Natural killer cell (primary cell): ENCODE data around the gene ANXA5. TPM values are rescaled to one million over a fixed set of nuclear protein-coding genes. Genes with fewer than 3 reads are reported as not detected.

ENCODE experiments used
- ATAC-seq, 3 donors: fragments of 150-1000 bp in 2 of 3; fragments of 200-7000 bp in 1 of 3; cut with Tn5 transposase; 1 replicate in 1 of 3; 2 replicates in 2 of 3; pipeline ENCODE4 v1.10.0; 2021; ENCODE audit warnings: mild to moderate bottlenecking in 2 of 3, moderate library complexity in 2 of 3
- DNase-seq, 2 donors: peaks; one replicate each; pipeline versions ENCODE4 v3.0.0 to v3.0.0-alpha.2; 2013 to 2021; ENCODE audit warnings: mixed read lengths in 1 of 2
- H3K27ac ChIP-seq: one replicate; pipeline ENCODE4 v1.5.1; 2013; ENCODE audit warnings: mild to moderate bottlenecking, low read length
- H3K27me3 ChIP-seq: one replicate; pipeline ENCODE4 v1.6.1; 2013; ENCODE audit warnings: low read length; ENCODE audit not compliant: control insufficient read depth, insufficient read depth
- H3K36me3 ChIP-seq: one replicate; pipeline ENCODE4 v1.6.1; 2013; ENCODE audit warnings: low read length; ENCODE audit not compliant: control insufficient read depth, insufficient read depth
- H3K4me1 ChIP-seq: one replicate; pipeline ENCODE4 v1.6.1; 2013; ENCODE audit warnings: low read length; ENCODE audit not compliant: control insufficient read depth, insufficient read depth
- H3K4me3 ChIP-seq: one replicate; pipeline ENCODE4 v1.5.1; 2013; ENCODE audit warnings: low read length
- H3K9me3 ChIP-seq: one replicate; pipeline ENCODE4 v1.6.1; 2013; ENCODE audit warnings: low read length; ENCODE audit not compliant: control insufficient read depth, insufficient read depth
- H3K27ac Mint-ChIP-seq, 2 donors: one replicate each; pipeline ENCODE4 v1.8.0; 2022; ENCODE audit warnings: mild to moderate bottlenecking in 2 of 2, mixed read lengths in 2 of 2, moderate library complexity in 1 of 2
- H3K27me3 Mint-ChIP-seq, 2 donors: one replicate each; pipeline ENCODE4 v1.8.0; 2022; ENCODE audit warnings: low read depth in 2 of 2, mixed read lengths in 2 of 2
- H3K36me3 Mint-ChIP-seq: one replicate; pipeline ENCODE4 v1.8.0; 2022; ENCODE audit warnings: mixed read lengths
- H3K4me1 Mint-ChIP-seq, 2 donors: one replicate each; pipeline ENCODE4 v1.8.0; 2022; ENCODE audit warnings: mixed read lengths in 2 of 2
- H3K4me3 Mint-ChIP-seq: one replicate; pipeline ENCODE4 v1.8.0; 2022; ENCODE audit warnings: mild to moderate bottlenecking, moderate library complexity, mixed read lengths
- H3K9me3 Mint-ChIP-seq, 2 donors: one replicate each; pipeline ENCODE4 v1.8.0; 2022; ENCODE audit warnings: mixed read lengths in 2 of 2
- WGBS: methylation state at CpG from one replicate; pipeline ENCODE4 v1.1.7; 2013; ENCODE audit warnings: missing lambda C conversion rate; ENCODE audit not compliant: insufficient coverage; 5-methylcytosine and 5-hydroxymethylcytosine counted together
- intact Hi-C: fragments of 100-400 bp; cut with micrococcal nuclease; formaldehyde crosslinking; loops from one replicate; pipeline ENCODE4 v1.14.2; 2022
- total RNA-seq, 4 donors: library from RNA; stranded (reverse); fragments of 120-200 nt in 1 of 4; gene quantifications; one replicate each; pipeline versions ENCODE4 v1.2.3 to v1.2.4, GENCODE V29; 2013 to 2022
- TF ChIP-seq, protein P1 (sequence below): fragments of 200-600 bp; IDR thresholded peaks from one replicate; pipeline ENCODE4 v1.8.0; 2022; ENCODE audit warnings: antibody characterized with exemption

Gene ANXA5
- 10 to 100 TPM; 24.9 to 74.4 (median 33.1) TPM for total RNA-seq
- 69.7 TPM for total RNA-seq (2013)

DNA sequence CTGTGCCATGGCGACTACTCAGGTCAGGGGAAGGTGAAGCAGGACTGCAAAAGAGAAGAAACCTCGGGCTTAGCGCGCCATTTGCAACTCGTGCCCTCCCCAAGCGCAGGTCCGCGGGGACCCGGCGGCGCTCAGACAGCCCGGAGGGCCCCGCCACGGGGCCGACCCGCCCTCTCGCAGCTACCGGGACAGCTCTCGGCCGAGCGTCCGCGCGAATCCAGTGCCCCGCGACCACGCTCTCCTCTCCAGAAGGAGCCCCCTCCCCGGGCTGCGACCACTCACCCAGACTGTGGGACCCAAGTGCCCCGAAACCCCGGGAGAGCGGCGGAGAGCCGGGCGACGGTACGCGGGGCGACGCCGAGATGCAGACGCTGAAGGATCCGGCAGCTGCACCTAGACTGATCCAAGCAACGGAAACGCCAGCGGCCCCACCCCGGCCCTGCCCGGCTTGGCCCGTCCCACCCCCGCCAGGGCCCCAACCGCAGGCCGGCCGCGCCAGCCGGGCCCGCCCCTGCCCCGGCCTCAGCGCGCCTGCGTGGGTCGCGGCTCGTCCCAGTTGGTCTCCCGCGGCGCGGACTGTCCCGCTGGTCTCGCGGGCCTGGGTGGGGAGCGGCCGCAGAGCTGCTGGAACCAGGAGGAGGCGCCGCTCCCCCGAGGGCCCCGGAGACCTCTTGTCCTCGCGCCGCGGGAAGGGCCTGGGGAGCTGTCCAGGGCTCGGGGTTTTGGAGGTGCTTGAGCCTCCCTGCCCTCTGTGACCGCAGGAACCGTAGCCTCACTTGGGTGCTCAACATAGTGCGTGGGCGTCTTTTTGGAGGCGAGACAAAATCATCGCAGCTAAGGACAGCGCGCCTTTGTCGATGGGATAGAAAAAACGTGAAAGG is at the start of gene ANXA5:
ANXA5 (minus strand) TSS at position 400 of the 881 bp plus-strand sequence; CDS start at position 9, 391 bp downstream.
- no peaks in the 10 kb centered on the region for H3K9me3 Mint-ChIP-seq
- Histone ChIP-seq H3K4me1 (peaks cover 12% of the 10 kb centered on the region), H3K9me3 (no peaks in the 10 kb centered on the region), H3K4me3 (peak within 1 kb of the TSS; percentile 75), H3K27me3 (peaks cover 3% of the 10 kb centered on the region), H3K36me3 (no peaks in the 10 kb centered on the region), H3K27ac (peak within 1 kb of the TSS; percentile 64)
- H3K4me3 Mint-ChIP-seq: peak within 1 kb of the TSS; percentile 97
- peaks cover 27 to 31% of the 10 kb centered on the region in 2 donors for H3K4me1 Mint-ChIP-seq
- TF ChIP-seq, protein P1, sequence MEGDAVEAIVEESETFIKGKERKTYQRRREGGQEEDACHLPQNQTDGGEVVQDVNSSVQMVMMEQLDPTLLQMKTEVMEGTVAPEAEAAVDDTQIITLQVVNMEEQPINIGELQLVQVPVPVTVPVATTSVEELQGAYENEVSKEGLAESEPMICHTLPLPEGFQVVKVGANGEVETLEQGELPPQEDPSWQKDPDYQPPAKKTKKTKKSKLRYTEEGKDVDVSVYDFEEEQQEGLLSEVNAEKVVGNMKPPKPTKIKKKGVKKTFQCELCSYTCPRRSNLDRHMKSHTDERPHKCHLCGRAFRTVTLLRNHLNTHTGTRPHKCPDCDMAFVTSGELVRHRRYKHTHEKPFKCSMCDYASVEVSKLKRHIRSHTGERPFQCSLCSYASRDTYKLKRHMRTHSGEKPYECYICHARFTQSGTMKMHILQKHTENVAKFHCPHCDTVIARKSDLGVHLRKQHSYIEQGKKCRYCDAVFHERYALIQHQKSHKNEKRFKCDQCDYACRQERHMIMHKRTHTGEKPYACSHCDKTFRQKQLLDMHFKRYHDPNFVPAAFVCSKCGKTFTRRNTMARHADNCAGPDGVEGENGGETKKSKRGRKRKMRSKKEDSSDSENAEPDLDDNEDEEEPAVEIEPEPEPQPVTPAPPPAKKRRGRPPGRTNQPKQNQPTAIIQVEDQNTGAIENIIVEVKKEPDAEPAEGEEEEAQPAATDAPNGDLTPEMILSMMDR: no peak
- WGBS: under 1% methylated on average over 91 of the region's 91 CpGs
- peak; percentile 74 to 91 (median 75) for ATAC-seq
- H3K27ac Mint-ChIP-seq: peak within 1 kb of the TSS; percentile 71 to 92
- DNase-seq: peak; percentile 54 to 76
- peaks cover 44 to 46% of the 10 kb centered on the region in 2 donors for H3K27me3 Mint-ChIP-seq
- intact Hi-C loops: loop anchor here (1.0 to 5.0 kb wide), 2 partner anchors 9 to 105 kb away; partner anchors contain the start of gene EXOSC9
- peaks cover 9% of the 10 kb centered on the region for H3K36me3 Mint-ChIP-seq

- no peaks in the 10 kb centered on the region for H3K9me3 ChIP-seq
- H3K36me3 ChIP-seq: no peaks in the 10 kb centered on the region
- peaks cover 0 to 13% of the 10 kb centered on the region in 2 donors for H3K27me3 Mint-ChIP-seq
Observed at GRCh38 chr4:121742794-121743193, 46.0 kb upstream of the ANXA5 start.

GRCh38 chr4:121741751-121742150 is 45.0 kb upstream of the ANXA5 start:
- no peaks in the 10 kb centered on the region for H3K4me1 Mint-ChIP-seq
- Histone ChIP-seq H3K27ac (no peak overlapping the region), H3K27me3 (no peaks in the 10 kb centered on the region), H3K36me3 (no peaks in the 10 kb centered on the region), H3K9me3 (no peaks in the 10 kb centered on the region), H3K4me3 (no peak overlapping the region), H3K4me1 (no peaks in the 10 kb centered on the region)
- ATAC-seq (no peak), DNase-seq (no peak)
- intact Hi-C loops: no loop called here
- peaks cover 2 to 10% of the 10 kb centered on the region in 2 donors for H3K27me3 Mint-ChIP-seq
- TF ChIP-seq, protein P1: no peak
- no peaks in the 10 kb centered on the region for H3K9me3 Mint-ChIP-seq
- no peak overlapping the region for H3K27ac Mint-ChIP-seq
- no peak overlapping the region for H3K4me3 Mint-ChIP-seq
- 80% methylated on average over 3 of the region's 7 CpGs for WGBS
- no peaks in the 10 kb centered on the region for H3K36me3 Mint-ChIP-seq

More at GRCh38 chr4:121742794-121743193, 46.0 kb upstream of the ANXA5 start:
- Histone ChIP-seq H3K27me3 (peaks cover 4% of the 10 kb centered on the region), H3K4me3 (no peak overlapping the region), H3K27ac (no peak overlapping the region), H3K4me1 (no peaks in the 10 kb centered on the region)
- ATAC-seq (no peak), DNase-seq (no peak)
- no peak overlapping the region for H3K4me3 Mint-ChIP-seq
- H3K4me1 Mint-ChIP-seq: no peaks in the 10 kb centered on the region
- 81% methylated on average over 3 of the region's 3 CpGs for WGBS
- no peak overlapping the region for H3K27ac Mint-ChIP-seq
- H3K9me3 Mint-ChIP-seq: no peaks in the 10 kb centered on the region
- intact Hi-C loops: no loop called here
- H3K36me3 Mint-ChIP-seq: no peaks in the 10 kb centered on the region
- TF ChIP-seq, protein P1: no peak
